SK-MEL-5 (cell line): ENCODE measurements around the gene LRRC55. TPM values are rescaled to one million over a fixed set of nuclear protein-coding genes. Genes with fewer than 3 reads are reported as not detected.
"Not testable (repeated sequence)": the region's sequence is repeated elsewhere in the genome, so short reads cannot be mapped to it uniquely, and the experiment has no call there.

Source experiments
- DNase-seq: peaks from one replicate; pipeline ENCODE4 v3.0.0-alpha.2; 2016; ENCODE audit warnings: low read depth, low spot score
- in situ Hi-C: cut with HindIII; loops from 2 replicates; pipeline ENCODE4 v1.10.0; 2016; ENCODE audit warnings: low sequenced_read_pairs, high pct_unique_total_duplicates, low pct_unique_long_range_greater_than_20kb
- total RNA-seq: library from RNA; depleted of rRNA; stranded (reverse); fragments of >200 nt; shearing (Covaris generic); gene quantifications from 2 replicates; pipeline ENCODE4 v1.2.3, GENCODE V29; 2014

The LRRC55 gene
- total RNA-seq, 1 experiment from 2014 or later, result not detected

DNA sequence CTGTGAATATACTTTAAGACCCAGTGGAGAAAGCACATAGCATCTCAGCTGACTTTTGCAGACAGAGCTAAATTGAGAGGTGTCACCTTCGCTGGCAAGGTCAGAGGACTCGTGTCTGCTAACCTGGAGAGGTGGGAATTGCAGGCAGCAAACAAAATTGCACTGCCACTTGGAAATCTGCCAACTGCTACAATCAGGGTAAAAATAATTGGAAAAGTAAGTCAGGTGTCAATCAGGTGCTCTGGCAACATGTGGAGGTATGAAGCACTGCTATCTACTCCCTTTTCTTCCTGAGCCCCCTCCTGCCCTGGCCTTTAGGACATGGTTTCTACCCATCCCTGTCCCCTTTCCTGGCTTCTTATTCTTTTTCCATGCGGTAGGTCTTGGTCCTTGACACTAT, 24.1 kb upstream of the LRRC55 start:
- DNase-seq, result no peak
- in situ Hi-C loops, result no loop called here

GRCh38 chr11:57158180-57158579, 23.6 kb upstream of the LRRC55 start:
- DNase-seq, result no peak
- in situ Hi-C loops, result no loop called here

GRCh38 chr11:57158599-57158998, 23.2 kb upstream of the LRRC55 start:
- in situ Hi-C loops, result no loop called here

GRCh38 chr11:57160665-57161064, 21.1 kb upstream of the LRRC55 start:
- no peak for DNase-seq
- in situ Hi-C loops, result no loop called here

More at GRCh38 chr11:57158599-57158998, 23.2 kb upstream of the LRRC55 start:
- no peak for DNase-seq

- in situ Hi-C loops, result no loop called here
- no peak for DNase-seq
Observed at GRCh38 chr11:57161351-57161750, 20.4 kb upstream of the LRRC55 start.

DNA sequence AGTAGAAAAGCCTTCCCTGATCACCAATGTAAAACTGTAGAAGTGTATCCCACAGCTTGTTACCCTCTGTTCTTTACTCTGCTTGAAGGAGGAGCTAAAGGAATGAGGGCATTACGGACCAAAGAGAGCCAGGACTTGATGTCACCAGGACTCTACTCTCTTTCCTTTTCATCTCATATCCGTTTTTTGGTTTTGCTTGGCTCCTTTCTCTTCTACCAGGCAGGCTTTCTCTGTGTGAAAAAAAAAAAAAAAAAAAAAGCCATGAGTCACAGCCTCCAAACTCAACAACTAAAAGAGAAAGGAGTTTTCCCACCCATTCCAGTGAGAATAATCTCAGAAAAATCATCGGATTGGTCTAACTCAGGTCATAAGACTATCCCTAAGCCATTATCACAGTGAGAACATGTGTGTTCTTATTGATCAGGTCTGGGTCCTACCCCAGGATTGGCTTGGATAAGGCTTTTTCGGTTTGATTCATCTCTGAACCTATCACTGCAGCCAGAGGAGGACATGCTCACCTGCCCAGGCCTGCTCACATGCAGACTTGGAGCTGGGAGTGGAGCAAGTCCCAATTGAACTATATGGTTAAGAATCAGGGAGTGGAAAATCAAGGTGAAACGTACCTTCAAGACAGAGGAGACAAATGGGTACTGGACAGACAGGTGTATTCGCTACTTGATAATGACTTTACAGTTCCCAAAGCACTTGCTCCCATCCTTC, 19.4 kb upstream of the LRRC55 start:
- in situ Hi-C loops, result no loop called here
- no peak for DNase-seq

DNA sequence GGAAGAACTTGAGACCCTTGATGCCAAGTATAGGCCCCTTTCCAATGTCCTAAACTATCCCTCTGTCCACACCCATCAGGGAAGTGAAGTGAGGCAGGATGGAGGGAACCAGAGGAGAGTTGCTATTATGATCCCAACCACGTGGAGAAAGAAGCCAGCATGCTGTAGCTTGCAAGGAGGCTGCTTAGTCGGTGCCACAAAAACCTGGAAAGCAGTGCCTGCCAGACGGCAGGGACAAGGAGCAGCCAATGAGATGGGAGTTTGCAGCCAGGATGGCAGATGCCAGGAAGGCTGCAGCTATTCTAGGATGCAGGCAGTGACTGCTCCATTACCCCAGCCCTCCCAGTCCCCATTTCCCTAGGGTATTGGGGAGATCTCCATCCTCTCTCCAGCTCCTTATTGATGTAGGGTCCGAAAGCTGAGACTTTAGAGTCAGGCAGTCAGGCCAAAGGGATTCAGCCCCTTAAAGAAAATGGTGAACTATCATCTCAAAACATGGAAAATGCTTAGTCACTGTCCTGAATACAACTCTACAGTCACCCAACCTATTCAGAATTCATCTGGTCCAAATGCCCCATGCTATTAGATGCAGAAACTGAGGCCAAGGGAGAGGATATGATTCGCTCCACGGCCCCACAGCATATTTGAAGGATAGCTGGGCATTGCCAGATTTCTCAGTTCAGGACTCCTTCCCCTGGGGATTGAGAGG, 18.4 kb upstream of the LRRC55 start:
- in situ Hi-C loops, result no loop called here
- DNase-seq, result no peak

DNA sequence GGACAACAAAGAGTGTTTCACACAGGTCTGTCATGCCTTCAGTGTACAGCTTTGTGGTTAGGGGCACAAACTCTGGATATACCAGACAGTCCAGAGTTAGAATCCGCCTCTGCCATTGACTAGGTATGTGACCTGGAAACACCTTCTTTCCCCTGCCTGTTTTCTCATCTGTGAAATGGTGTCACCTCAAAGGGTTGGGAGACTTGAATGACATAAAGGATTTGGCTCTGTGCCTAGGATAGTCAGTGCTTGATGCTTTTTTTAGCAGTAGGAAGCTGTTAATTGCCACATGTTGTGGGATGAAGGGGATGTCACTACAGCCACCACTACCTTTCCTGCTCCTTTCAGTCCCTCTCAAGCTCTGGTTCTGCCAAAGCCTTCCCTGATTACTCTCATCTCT, 17.4 kb upstream of the LRRC55 start:
- in situ Hi-C loops, result no loop called here
- no peak for DNase-seq

- in situ Hi-C loops, result no loop called here
- DNase-seq, result no peak
Observed at GRCh38 chr11:57167125-57167846, 14.5 kb upstream of the LRRC55 start.

GRCh38 chr11:57169732-57170313, 11.9 kb upstream of the LRRC55 start:
- in situ Hi-C loops, DNase-seq: not testable (repeated sequence)

GRCh38 chr11:57172031-57172430, 9.7 kb upstream of the LRRC55 start:
- in situ Hi-C loops, result no loop called here
- DNase-seq, result no peak

GRCh38 chr11:57174656-57175055, 7.1 kb upstream of the LRRC55 start:
- in situ Hi-C loops, result no loop called here
- no peak for DNase-seq

DNA sequence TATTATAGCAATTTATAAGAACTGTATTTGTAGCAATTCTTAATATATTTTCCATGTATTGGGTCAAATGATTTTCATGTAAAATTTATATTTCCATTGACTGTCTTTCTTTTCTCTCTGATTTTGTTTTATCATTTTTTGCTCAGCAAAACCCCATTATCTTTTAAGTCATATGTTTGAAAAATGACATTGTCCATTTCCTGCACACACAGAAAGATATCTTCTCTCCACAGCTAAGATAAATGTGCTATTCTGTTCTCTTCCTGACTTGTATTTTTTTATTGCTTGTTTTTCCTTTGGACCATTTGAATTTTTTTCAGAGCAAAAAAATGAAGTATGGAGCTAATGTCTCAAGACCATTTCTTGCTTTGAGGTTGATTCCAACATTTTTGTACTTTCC, 6.3 kb upstream of the LRRC55 start:
- in situ Hi-C loops, result no loop called here
- DNase-seq, result no peak

DNA sequence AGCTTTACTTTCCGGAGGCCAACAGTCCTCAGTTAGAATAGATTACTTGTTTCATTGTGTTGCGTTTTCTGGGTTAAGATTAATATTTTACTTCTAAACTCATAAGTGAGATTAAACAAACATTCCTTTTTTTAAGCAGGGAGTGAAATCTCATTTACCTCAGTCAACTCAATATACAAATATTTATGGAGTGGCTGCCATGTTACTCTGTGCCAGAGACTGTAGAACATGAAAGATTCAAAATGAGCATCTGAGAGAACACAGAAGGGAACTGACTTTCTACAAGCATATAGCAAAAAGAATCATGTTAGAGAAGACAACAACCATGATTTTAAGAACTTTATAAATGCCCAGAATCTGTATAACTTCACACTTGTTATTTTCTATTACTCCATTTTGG, 3.4 kb upstream of the LRRC55 start:
- in situ Hi-C loops, result no loop called here
- DNase-seq, result no peak

GRCh38 chr11:57179681-57180080, 2.1 kb upstream of the LRRC55 start:
- in situ Hi-C loops, result no loop called here
- DNase-seq, result no peak

- in situ Hi-C loops, result no loop called here
- DNase-seq, result no peak
Observed at GRCh38 chr11:57180081-57180561, 1.6 kb upstream of the LRRC55 start.

- in situ Hi-C loops, result no loop called here
- DNase-seq, result no peak
Observed at GRCh38 chr11:57180964-57181363, 789 bp upstream of the LRRC55 start.

GRCh38 chr11:57182896-57183295, 1.1 kb downstream of the LRRC55 start:
- in situ Hi-C loops, result no loop called here
- DNase-seq, result no peak
